Left renal cortex interstitium (tissue), 4 donors: ENCODE results near the gene TBXAS1. TPM values are rescaled to one million over a fixed set of nuclear protein-coding genes. Genes with fewer than 3 reads are reported as not detected.

Source experiments
- DNase-seq, 4 donors: peaks; one replicate each; pipeline ENCODE4 v3.0.0-alpha.2; 2013; ENCODE audit warnings: low read depth in 4 of 4, low spot score in 2 of 4, missing footprints in 1 of 4
- polyA plus RNA-seq, 4 donors: library from polyadenylated mRNA; unstranded; fragments of 120-200 nt; gene quantifications; one replicate each; pipeline ENCODE4 v1.2.1, GENCODE V29; 2013; ENCODE audit not compliant: insufficient read length in 4 of 4

Gene TBXAS1
- polyA plus RNA-seq, 4 donors: 21.8 to 34.2 (median 26.3) TPM

DNA sequence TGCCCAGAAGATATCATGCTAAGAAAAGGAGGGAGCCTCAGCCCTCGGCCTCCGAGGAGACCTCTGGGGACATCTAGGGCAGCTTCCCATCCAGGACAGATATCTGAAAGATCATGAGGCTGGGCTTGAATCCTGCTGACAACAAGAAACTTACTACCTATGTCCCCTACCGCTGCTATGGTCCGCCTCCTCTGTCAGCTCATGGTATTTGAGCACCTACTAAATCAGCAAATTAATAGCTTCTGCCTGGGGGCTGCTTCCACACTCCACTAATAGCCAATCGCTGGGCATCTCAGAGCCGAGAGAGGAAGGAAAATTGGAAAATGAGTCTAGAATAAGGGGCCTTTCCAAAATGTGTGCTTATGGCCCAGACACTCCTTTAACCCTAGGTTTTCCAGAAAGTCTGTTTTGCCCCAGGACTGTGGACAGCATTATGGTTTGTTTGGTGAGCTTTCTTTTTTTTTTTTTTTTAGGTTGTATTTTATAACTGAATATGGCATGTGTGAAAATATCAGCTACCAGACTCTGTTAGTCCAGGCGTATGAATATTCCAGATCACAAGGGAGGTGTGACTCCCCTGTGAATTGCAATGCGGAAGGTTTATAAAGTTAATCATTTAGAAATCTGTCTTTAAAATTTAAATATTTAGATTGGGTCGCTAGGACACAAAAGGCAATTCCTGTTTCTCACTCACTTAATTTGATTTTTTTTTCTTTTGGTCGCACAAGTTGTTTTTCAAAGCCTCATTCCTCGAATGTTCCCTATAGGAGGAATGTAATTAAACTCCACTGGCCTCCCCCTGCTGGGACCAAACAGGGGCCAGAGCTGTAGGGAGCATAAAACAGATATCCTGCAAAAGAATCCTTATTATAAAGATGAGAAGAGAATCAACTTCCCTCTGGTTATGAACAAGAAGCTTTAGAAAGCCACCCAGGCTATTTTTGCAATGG is 144.3 kb downstream of the TBXAS1 start:
- no peak for DNase-seq

DNA sequence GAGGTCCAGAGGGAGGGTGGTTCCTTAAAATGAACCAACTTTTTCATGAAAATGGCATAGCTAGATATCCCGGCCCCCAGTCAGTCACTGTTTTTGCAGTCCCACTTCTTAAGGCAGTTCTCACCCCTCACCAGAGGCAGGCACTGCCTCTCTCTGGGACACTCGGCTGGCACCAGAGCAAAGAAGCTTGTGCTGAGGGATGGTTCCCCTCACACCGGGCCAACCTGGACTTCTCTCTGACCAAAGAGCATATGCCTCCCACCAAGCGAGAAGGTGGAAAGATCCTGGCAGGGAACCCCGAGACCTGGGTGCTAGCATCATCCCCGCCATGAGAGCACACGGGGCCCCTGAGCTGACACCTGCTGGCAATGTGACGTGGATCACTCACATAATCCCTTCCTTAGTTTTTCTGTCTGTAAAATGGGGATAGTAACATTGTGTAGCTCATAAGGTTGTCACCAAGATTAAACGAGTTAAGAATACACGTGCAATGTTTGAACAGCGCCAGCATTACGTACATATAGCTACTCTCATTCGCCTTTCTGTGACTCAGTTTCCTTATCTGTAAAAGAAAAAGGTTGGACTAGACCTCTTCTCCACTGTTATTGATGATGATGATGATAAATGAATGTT is 145.2 kb downstream of the TBXAS1 start:
- no peak for DNase-seq

DNA sequence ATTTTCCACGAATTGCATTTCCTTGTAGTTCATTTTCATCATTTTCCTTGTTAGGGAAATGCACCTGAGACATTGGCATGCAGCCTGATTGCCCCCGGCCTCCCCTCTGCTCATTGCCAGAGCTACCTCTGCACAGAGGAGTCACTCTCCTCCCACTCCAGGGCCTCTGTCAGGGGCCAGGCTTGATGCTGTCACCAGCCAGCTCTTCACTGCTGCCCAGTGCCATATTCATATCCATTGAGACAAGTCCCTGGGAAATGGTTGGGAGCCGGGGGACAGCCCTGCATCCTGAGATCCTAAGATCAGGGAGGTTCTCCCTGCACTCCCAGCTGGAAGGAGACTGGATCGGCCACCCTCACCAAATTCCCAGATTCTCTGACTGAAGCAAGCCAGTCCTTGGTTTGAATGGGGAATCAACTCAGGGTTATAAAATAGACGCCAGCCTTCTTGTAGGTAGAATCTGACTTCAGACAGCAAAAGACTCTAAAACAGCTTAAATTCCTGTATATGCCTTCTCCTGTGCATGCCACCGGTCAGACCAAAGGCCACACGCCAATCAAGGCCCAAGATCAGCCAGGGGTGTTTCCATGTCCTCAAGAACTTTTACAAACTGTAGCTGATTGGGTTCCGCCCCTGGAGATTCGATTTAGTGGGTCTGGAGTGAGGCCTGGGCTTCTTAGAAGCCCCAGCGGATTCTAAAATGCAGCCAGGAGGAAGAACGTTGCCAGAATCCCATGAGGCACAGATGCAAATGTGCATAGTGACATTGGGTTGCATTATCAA is 147.2 kb downstream of the TBXAS1 start:
- no peak for DNase-seq

DNA sequence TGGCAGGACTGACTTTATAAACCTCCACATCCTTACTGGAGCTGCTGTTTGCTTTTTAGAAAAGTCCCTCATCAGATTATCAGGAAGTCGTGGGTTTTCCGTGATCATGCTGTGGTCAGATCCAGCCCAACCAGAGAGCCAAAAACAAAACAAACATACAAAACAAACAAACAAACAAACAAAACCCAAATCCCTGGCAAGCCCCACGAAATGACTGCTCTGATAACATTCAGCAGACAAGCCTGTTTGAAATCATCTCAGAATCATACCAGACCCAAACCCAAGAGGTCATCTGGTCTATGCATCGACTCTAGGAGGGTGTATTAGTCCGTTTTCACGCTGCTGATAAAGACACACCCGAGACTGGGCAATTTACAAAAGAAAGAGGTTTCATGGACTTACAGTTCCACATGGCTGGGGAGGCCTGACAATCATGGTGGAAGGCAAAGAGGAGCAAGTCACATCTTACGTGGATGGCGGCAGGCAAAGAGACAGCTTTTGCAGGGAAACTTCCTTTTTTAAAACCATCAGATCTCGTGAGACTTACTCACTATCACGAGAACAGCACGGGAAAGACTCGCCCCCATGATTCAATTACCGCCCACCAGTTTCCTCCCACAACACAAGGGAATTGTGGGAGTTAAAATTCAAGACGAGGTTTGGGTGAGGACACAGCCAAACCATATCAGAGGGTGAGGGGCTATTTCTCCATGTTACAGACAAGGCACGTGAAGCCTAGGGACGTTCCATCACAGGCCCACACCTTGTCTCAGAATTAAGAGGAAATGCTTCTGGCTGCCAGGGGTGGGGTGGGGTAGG is 148.0 kb downstream of the TBXAS1 start:
- no peak for DNase-seq

DNA sequence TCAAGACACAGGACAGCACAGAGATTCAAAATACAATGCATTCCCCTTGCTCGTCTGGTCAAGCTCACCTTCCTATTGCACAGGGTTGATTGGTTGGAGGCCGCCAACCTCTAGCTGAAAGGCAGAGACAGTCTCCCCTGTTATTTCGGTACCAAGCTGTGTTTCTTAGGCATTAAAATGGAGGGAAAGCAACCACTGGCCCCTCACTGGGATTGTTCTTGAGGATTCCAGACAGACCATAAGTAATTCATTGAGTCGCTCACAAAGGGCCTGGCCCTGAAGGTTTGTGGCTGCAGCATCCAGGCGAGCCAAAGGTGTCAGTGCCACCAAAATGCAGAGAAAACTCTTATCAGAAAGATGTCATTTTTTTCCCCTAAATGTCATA is 152.4 kb downstream of the TBXAS1 start:
- no peak for DNase-seq

DNA sequence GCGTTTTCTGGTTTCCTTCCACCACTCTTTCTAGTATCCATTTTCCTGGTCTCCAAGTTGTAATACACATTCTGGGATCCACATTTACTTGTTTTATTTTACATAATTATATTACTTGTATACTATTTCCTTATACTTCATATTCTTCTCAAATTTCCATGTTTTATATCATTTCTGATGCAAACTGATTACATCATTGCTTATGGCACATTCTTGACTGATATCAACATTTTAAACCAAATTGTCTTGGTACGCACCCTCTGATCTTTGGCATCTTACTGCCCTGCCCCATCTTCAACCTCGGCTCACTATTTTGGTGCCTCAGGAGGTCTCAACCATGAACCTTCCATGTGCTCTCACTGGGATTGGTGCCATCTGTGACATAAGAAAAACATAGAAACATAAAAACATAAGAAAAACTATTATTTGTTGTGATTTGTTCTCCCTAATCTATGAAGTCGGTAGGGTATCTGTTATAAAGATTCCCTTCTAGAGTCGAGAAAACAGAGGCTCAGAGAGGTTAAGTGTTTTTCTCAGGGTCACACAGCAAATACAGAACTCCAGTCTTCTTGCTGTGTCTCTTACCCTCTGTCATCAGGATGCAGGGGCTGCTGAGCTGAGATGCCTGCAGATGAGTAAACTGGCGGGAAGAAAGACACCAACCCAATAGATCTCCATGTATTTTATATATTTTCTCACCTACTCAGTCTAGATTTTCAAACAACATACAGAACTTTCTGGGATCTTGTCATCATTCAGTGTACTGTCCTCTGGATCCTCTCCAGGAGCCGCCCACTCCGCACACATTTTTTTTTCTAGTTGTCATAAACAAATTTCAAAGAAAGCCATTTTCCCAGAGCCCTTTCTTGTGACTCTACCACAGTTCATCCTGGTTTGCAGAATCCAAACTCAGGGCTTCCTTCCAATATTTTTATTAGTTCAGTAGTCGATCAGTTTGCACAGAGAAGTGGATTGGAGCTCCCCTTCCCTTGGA is 154.2 kb downstream of the TBXAS1 start:
- no peak for DNase-seq

DNA sequence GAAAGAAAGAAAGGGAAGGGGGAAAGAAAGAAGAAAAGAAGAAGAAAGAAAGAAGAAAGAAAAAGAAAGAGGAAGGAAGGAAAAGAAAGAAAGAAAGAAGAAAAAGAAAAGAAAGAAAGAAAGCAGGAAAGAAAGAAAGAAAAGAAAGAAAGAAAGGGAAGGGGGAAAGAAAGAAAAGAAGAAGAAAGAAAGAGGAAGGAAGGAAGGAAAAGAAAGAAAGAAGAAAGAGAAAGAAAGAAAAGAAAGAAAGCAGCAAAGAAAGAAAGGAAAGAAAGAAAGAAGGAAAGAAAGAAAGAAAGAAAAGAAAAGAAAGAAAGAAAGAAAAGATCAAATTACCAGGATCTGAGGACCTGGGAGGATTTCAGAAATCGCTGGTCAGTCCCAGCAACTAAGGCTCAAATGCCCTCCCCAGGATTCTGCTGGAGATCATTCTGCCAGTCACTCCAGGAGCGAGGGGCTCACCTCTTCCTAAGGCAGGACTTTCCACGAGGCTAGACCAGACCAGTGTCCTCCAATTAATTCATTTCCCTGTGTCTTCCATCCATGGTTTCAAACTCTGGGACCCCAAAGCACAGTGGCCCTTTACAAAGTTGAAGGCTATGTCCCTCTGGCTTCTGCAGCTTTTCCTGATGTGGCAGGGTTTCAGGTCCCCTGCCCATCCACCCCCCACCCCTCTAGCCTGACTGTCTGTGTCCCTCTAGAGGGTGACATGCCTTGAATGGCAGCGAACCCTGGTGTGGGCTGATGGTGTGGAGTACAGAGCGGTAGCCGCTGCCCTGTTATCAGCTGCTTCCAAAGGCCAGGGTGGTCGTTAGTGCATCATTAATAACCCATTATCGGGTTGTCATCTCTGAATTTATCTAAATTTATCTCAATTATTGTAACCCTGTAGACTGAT is 155.8 kb downstream of the TBXAS1 start:
- no peak for DNase-seq

DNA sequence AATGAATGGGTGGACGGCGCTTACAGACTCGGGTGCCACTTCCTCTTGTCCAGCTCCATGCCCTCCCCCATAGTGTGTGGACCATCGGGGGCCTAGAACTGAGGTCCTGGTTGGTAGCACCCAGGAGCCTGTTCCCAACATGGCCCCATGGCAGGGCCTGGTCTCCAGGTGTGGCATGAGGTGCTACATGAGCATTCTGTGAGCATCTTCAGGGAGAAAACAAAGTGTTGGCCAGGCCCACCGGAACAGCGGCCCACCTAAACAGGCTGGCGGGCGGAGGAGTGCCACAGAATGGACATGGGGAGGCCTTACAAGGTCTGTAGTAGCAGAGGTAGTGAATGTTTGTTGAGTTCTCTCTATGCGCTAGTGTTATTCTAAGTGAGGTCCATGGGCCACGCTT is 156.7 kb downstream of the TBXAS1 start:
- DNase-seq: no peak

DNA sequence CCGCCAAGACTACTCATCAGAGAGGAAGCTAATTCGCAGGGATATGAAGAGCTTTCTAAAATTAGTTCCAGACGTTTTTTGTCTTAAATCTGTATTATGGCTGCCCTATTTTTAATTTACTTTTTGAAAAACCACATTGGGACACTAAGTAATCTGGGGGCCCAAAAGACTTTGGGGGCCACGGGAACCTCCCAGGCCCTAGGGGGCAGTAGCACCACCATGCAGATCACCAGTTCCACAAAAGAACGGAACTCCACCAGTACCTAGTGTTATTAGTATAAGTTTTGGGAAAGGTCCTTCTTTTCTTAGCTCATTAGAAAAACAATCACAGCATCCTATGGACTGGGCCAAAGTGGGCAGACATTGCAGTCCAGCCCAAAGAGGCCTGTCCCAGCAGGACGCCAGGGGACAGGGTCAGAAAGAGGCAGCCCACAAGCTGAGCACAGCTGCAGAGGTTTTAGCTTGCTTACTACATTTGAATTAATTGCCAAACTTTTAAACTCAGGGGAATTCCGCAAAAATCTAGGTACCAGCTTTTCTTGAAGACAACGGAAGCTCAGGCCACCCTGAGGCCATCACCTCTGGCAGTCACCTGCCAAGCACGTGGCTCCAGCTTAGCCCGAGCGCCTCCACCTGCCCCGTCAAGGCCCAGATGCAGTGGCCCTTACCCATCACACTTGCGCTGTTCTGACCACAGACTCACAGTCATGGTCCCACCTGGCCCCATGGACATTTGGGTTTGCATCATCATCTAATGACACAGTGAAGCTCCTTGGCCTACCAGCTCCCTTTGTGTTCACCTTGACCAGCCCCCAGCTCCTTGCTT is 158.8 kb downstream of the TBXAS1 start:
- DNase-seq: no peak

DNA sequence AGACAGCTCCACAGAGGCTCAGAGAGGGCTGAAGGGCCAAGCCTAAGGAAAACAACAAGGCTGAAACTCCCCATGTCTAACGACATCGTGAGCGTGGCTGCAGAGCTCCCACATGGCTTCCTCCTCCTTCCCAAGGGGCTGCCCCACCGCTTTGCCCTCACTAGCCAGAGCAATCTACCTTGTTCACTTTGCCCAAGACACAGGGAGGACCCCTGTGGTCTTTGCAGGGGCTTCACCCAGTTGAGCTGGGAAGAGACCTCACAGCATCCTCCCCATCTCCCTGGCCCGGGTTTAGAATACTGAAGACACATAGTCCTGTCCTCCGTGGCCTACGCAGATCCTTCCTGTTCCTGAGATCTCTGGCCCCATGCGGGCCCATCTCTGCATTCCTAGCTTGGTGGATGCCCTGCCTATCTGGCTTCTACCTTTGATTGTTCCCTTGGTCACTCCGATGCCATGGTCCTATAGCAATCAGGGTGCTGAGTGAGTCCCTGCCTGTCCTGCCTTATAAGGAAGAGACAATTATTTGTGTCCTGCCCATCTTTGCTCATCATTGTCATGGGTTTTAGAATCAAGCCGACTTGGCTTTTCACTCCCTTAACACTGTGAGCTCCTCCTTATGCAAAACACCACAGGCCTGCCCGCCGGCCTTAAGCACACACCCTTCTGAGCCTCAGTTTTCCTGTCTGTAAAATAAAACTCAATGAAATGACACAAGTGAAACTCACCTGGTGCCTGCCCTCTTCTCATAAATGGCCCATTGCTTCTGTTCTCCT is 160.5 kb downstream of the TBXAS1 start:
- DNase-seq: no peak

DNA sequence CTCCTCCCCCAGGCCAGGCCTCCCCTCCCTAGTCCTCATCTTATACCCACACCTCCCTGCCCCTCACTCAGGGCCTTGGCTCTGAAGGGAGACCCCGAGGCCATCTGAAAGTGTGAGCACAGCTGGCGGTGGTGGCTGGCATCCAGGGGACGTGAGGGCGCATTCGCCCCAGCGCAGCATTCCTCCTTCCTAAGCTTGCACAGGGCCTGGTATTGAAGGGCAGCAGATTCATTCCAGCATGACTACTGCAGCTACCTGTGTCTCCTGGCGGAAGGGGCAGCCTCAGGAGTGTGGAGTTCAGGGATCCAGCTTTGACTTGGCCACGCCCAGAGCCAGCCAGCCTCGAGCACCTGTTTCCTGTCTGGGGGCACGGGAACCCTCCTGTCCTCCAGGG is 161.1 kb downstream of the TBXAS1 start:
- DNase-seq: no peak

DNA sequence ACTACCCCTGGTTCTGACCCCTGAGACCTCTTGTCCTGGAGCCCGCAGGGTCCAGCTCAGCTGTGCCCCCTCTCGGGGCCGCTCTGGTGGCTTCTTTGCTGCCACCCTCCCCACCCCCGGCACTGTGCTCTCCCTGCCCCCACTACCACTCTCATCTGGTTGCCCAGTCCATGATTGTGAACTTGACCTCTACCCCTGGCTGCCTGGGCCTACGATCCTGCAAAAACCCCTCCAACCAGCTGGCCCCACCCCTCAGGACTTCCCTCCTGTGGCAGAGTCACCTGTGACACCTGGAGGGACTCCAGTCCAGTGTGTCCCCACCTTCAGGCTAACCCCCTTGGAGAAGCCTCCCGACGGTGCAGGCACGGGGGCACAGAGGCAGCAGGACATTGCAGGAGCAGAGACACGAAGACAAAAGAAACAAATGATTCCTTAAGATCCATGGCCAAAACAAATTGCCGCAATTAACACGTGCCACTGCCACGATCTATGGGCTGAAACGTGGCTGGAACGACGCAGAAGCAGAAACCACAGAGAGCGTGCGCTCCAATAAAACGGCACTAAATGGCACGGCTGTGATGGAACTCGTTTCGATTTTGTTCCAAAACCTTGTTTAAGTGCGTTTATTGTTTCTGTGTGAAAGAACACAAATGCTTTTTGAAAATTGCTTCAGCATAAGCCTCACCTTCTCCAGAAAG is 161.7 kb downstream of the TBXAS1 start:
- no peak for DNase-seq

DNA sequence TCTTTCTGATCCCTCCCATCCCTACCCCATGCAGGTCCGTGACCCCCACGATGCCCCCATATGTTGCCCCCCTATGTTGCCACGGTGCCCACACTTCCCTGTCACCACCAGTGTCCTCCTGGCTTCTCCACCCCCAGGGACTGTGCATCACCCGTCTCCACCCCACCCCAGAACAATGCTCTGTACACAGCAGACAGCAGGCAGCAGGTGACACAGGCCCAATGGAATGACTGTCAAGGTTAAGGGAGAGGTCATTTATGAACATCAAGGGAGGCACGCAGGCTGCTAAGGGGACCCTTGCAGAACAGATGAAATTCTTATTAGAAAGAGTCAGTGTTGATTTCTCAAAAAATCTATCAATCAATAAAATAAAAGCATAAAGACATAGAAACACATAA is 162.2 kb downstream of the TBXAS1 start:
- no peak for DNase-seq

DNA sequence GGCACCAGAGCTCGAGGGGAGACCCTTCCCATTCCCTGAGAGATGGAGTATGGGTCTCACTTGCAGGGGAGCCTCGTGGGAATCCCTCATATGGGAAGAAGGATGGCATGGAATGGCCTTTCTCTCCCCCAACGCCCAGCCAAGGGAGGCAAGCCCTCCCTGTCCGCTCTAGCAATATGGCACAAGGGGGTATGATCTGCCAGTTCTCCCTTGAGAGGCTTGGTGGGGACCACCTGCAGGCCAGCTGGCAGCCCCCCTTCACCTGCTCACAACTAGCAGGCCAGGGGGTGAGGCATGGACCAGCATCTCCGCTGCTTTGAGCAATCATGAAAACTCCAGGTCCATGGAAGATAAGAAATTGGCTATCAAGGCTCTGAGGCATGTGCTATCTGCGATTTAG is 162.8 kb downstream of the TBXAS1 start:
- no peak for DNase-seq

DNA sequence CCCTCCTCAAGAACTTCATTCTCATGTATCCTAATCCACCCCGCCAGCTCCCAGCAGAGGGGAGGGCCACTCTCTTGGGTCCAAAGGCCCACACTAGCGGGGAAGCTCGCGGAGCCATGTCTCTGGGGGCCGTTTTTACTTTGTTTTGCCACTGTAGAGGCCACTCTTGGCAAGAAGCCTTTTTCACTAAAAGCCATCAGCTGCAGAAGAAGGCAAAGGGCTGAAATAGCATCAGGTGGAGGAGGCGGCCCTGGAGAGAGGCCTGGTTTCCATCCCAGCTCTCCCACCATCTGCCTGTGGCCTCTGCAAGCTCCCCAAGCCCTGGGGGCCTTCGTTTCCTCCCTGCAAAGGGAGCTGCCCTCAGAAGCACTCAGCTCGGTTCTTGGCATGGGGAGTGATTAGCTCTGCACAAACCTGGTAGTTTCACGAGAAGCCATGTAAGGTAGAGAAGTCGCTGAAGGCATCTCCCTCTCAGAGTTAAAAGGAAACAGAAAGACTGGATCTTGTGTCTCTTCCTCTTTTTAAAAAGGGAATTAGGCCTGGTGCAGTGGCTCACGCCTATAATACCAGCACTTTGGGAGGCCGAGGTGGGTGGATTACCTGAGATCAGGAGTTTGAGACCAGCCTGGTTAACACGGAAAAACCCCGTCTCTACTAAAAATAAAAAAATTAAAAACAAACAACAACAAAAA is 163.4 kb downstream of the TBXAS1 start:
- no peak for DNase-seq
